ENCODE measurements around the gene CRYGB. TPM values are rescaled to one million over a fixed set of nuclear protein-coding genes. Genes with fewer than 3 reads are reported as not detected.
"Not testable (repeated sequence)": the region's sequence is repeated elsewhere in the genome, so short reads cannot be mapped to it uniquely, and the experiment has no call there.

CRYGB gene
- total RNA-seq, 1 donor from 2014 or later, result not detected

DNA sequence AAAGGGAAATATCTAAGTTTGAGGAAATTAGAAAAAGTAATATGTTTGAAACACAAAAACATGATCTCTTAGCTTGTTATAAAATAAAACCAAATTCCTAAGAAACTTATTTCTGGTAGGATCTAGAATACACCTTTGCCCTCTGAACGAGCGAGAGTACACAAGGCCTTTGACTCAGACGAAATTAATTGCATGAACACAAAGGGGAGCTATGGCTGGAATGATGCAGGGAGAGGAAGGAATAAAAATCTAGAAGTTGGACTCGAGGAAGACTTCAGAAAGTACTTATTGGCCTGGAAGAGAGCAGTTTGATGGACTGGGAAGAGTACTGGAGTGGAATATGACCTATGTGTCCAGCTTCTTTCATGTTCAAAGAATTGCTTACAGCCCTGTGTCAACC, 20.7 kb downstream of the CRYGB start:
- Histone ChIP-seq H3K9ac (no peak overlapping the region), H3K79me2 (ENCODE audit: low read depth) (no peaks in the 10 kb centered on the region), H2AFZ (replicated peaks) (no peak overlapping the region), H3K4me1 (no peaks in the 10 kb centered on the region), H3F3A (ENCODE audit: low read depth) (peaks cover 9% of the 10 kb centered on the region), H4K20me1 (ENCODE audit: low read depth) (no peaks in the 10 kb centered on the region), H3K9me3 (ENCODE audit: low read depth) (no peaks in the 10 kb centered on the region), H3K36me3 (no peaks in the 10 kb centered on the region), H3K4me2 (no peak overlapping the region), H3K4me3 (no peak overlapping the region), H3K27ac (no peak overlapping the region), H3K27me3 (no peaks in the 10 kb centered on the region)
- peaks cover 14% of the 10 kb centered on the region for H3K4me1 Mint-ChIP-seq
- H3K9me3 Mint-ChIP-seq, result no peaks in the 10 kb centered on the region
- H3K36me3 Mint-ChIP-seq, result no peaks in the 10 kb centered on the region
- DNase-seq (ENCODE audit: low spot score), result no peak
- H3K27ac Mint-ChIP-seq, result no peak overlapping the region
- peaks cover 5% of the 10 kb centered on the region for H3K27me3 Mint-ChIP-seq (ENCODE audit: insufficient read depth, low read depth)
- TF ChIP-seq EZH2 (IDR thresholded peaks at IDR 0.05) (no peak), EZH2phosphoT487 (IDR thresholded peaks at IDR 0.05) (no peak)
- TF ChIP-seq, protein P1, sequence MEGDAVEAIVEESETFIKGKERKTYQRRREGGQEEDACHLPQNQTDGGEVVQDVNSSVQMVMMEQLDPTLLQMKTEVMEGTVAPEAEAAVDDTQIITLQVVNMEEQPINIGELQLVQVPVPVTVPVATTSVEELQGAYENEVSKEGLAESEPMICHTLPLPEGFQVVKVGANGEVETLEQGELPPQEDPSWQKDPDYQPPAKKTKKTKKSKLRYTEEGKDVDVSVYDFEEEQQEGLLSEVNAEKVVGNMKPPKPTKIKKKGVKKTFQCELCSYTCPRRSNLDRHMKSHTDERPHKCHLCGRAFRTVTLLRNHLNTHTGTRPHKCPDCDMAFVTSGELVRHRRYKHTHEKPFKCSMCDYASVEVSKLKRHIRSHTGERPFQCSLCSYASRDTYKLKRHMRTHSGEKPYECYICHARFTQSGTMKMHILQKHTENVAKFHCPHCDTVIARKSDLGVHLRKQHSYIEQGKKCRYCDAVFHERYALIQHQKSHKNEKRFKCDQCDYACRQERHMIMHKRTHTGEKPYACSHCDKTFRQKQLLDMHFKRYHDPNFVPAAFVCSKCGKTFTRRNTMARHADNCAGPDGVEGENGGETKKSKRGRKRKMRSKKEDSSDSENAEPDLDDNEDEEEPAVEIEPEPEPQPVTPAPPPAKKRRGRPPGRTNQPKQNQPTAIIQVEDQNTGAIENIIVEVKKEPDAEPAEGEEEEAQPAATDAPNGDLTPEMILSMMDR (IDR thresholded peaks at IDR 0.05), result no peak
- H3K4me3 Mint-ChIP-seq, result no peak overlapping the region

DNA sequence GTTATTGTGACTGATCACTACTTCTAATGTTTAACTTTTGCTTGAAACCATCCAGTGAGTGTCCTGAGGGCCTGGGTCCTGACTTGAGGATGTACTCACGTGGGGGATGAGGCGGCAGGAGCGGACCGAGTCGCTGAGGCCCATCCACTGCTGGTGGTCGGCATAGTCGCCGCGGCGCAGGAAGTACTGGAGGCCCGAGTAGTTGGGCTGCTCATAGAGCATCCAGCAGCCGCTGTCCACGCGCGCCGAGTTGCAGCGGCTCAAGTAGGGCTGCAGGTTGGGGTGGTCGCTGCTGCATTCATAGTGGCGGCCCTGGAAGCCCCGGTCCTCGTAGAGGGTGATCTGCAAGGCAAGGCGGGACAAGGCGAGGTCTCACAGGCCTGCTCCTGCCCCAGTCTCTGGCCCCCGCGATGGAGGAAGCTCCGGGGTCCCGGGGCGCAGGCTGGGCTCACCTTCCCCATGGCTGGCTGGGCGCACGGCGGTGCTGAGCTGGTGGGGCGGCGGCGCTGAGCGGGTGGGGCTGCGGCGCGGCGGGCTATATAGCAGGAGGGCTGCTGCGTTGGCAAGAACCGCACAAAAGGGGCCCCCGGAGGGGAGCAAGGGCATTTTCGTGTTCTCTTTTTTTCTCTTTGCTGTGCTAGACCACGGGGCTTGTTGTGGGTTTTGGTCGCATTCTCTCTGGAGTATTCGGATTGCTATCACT, 21.8 kb downstream of the CRYGB start, which contains the start of gene CRYGD:
CRYGD (minus strand) TSS at position 512 of the 703 bp plus-strand sequence; CDS start at position 461, 51 bp downstream.
- not testable (repeated sequence) for H3K9ac ChIP-seq; H3K36me3 ChIP-seq; H3K4me2 ChIP-seq; H3K4me1 ChIP-seq; H3K27me3 ChIP-seq; H2AFZ ChIP-seq (replicated peaks); H4K20me1 ChIP-seq (ENCODE audit: low read depth); H3K27ac ChIP-seq; H3K4me1 Mint-ChIP-seq; H3K27me3 Mint-ChIP-seq (ENCODE audit: insufficient read depth, low read depth); H3K4me3 ChIP-seq; H3K79me2 ChIP-seq (ENCODE audit: low read depth); H3K9me3 ChIP-seq (ENCODE audit: low read depth); H3K36me3 Mint-ChIP-seq; DNase-seq (ENCODE audit: low spot score); H3K9me3 Mint-ChIP-seq; H3F3A ChIP-seq (ENCODE audit: low read depth)
- H3K4me3 Mint-ChIP-seq, result peak within 1 kb of the TSS; percentile 58
- H3K27ac Mint-ChIP-seq, result peak within 1 kb of the TSS; percentile 30

DNA sequence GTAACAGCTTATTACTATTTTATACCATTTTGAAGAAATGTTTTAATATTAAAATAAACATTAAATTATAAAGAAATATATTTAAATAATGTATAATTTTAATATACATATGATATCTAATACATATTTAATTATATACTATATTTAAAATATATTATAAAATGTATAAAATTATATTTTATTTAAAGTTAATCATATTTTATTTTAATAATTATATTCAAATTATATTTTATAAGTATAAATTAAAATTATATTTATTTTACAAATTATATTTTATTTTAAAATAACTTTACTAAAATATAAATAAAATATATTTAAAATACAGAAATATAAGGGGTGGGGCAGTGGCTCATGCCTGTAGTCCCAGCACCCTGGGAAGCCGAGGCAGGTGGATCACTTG, 23.7 kb downstream of the CRYGB start:
- Mint-ChIP-seq H3K27me3 (ENCODE audit: insufficient read depth, low read depth) (peaks cover 7% of the 10 kb centered on the region), H3K36me3 (no peaks in the 10 kb centered on the region), H3K4me3 (no peak overlapping the region), H3K27ac (no peak overlapping the region), H3K9me3 (peaks cover 5% of the 10 kb centered on the region), H3K4me1 (peaks cover 14% of the 10 kb centered on the region)
- Histone ChIP-seq H4K20me1 (ENCODE audit: low read depth) (no peaks in the 10 kb centered on the region), H3K36me3 (no peaks in the 10 kb centered on the region), H2AFZ (replicated peaks) (no peak overlapping the region), H3K9ac (no peak overlapping the region), H3F3A (ENCODE audit: low read depth) (peaks cover 9% of the 10 kb centered on the region), H3K4me2 (no peak overlapping the region), H3K4me3 (no peak overlapping the region), H3K27ac (no peak overlapping the region), H3K4me1 (peaks cover 6% of the 10 kb centered on the region), H3K9me3 (ENCODE audit: low read depth) (no peaks in the 10 kb centered on the region), H3K79me2 (ENCODE audit: low read depth) (no peaks in the 10 kb centered on the region), H3K27me3 (no peaks in the 10 kb centered on the region)
- TF ChIP-seq EZH2 (IDR thresholded peaks at IDR 0.05) (no peak), EZH2phosphoT487 (IDR thresholded peaks at IDR 0.05) (no peak)
- TF ChIP-seq, protein P1 (IDR thresholded peaks at IDR 0.05), result no peak
- DNase-seq (ENCODE audit: low spot score), result no peak

DNA sequence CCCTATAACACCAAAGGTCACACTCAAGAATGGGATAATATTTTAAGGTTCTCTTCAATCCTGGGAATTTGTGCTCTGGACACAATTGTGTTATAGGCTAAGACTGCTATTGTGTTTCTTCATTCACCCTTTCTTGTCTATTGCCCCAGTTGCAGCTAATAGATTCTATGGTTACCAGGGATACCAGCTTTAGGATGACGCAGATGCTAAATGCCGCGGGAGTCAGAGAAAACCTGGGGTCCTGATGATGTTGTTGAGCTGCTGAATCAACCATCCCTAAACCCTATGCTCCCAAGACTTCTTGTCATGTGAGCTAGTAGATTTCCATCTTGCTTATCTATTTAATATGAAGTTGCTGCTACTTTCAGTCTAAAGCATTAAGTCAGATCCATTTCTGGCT, 27.0 kb downstream of the CRYGB start:
- DNase-seq (ENCODE audit: low spot score), result peak; percentile 32
- Histone ChIP-seq H3K9ac (no peak overlapping the region), H3K4me3 (no peak overlapping the region), H2AFZ (replicated peaks) (no peak overlapping the region), H3K9me3 (ENCODE audit: low read depth) (no peaks in the 10 kb centered on the region), H3K79me2 (ENCODE audit: low read depth) (no peaks in the 10 kb centered on the region), H3K4me2 (no peak overlapping the region), H3K27ac (no peak overlapping the region), H4K20me1 (ENCODE audit: low read depth) (no peaks in the 10 kb centered on the region), H3F3A (ENCODE audit: low read depth) (peaks cover 6% of the 10 kb centered on the region), H3K27me3 (no peaks in the 10 kb centered on the region), H3K36me3 (no peaks in the 10 kb centered on the region), H3K4me1 (peaks cover 6% of the 10 kb centered on the region)
- Mint-ChIP-seq H3K4me3 (no peak overlapping the region), H3K36me3 (no peaks in the 10 kb centered on the region), H3K9me3 (peaks cover 7% of the 10 kb centered on the region), H3K4me1 (peaks cover 13% of the 10 kb centered on the region), H3K27me3 (ENCODE audit: insufficient read depth, low read depth) (peaks cover 5% of the 10 kb centered on the region), H3K27ac (peak overlapping the region; percentile 15)
- TF ChIP-seq, protein P1 (IDR thresholded peaks at IDR 0.05), result no peak
- TF ChIP-seq EZH2 (IDR thresholded peaks at IDR 0.05) (no peak), EZH2phosphoT487 (IDR thresholded peaks at IDR 0.05) (no peak)

DNA sequence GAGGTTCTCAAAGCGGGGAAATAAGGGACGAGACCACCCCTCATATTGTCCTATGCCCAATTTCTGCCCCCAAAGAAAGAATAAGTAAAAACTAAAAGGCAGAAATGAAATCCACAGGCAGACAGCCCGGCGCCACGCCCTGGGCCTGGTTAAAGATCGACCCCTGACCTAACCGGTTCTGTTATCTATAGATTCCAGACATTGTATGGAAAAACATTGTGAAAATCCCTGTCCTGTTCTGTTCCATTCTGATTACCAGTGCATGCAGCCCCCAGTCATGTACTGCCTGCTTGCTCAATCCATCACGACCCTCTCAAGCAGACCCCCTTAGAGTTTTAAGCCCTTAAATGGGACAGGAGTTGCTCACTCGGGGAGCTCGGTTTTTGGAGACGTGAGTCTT, 28.6 kb downstream of the CRYGB start:
- not testable (repeated sequence) for H3K9me3 Mint-ChIP-seq; H3K79me2 ChIP-seq (ENCODE audit: low read depth); DNase-seq (ENCODE audit: low spot score); H3K36me3 Mint-ChIP-seq; H3K36me3 ChIP-seq; H3K4me3 ChIP-seq; H3K9me3 ChIP-seq (ENCODE audit: low read depth); H3K9ac ChIP-seq; H3K27ac Mint-ChIP-seq; H2AFZ ChIP-seq (replicated peaks); H3K27ac ChIP-seq; H4K20me1 ChIP-seq (ENCODE audit: low read depth); H3K27me3 ChIP-seq; H3K4me2 ChIP-seq
- H3K4me3 Mint-ChIP-seq, result peak overlapping the region; percentile 4
- peaks cover 23% of the 10 kb centered on the region for H3K4me1 Mint-ChIP-seq
- peaks cover 10% of the 10 kb centered on the region for H3K27me3 Mint-ChIP-seq (ENCODE audit: insufficient read depth, low read depth)
- Histone ChIP-seq H3K4me1 (peaks cover 18% of the 10 kb centered on the region), H3F3A (ENCODE audit: low read depth) (peaks cover 18% of the 10 kb centered on the region)
